Stimulated activated CD8-positive, alpha-beta memory T cell treated with anti-CD3 and anti-CD28 coated beads, Interleukin-4, amount 100 ng/mL, for 1 hour (primary cell): ENCODE data around the gene IGSF10.

Experiments used
- DNase-seq, 2 donors: peaks; one replicate each; pipeline ENCODE4 v3.0.0-alpha.2; 2020; ENCODE audit warnings: low read depth in 2 of 2, low spot score in 1 of 2

IGSF10 gene

DNA sequence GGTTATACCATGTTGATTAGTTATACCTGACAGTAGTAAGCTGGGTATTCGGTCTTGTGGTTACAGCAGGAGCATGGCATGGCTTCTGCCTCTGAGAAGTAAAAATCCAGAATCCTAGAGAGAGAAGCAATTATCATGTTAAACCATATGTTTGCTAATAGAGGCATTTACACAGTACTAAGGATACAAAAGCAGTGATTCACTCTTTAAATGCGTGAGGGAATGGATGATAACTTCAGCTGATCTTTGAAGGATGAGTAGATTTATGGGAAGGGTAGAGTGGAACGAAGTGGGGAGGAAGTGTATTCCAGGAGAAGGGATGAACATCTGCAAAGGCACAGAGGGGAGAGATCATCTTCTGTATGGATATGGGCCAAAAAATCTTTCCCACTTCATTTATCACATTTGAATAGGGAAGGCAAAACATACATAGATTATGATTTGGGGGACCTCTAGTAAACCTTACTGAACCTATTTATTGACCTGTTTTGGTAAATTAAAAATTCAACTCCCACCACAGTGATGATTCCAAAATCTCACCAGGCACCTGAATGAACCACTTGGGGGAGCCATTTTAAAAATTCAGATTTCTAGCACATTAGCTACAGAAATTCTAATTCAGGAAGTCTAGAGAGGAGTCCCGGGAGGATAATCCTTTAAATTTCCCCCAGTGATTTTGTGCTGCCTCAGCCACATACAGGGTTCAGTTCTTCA, 35.1 kb downstream of the IGSF10 start:
- DNase-seq = no peak

DNA sequence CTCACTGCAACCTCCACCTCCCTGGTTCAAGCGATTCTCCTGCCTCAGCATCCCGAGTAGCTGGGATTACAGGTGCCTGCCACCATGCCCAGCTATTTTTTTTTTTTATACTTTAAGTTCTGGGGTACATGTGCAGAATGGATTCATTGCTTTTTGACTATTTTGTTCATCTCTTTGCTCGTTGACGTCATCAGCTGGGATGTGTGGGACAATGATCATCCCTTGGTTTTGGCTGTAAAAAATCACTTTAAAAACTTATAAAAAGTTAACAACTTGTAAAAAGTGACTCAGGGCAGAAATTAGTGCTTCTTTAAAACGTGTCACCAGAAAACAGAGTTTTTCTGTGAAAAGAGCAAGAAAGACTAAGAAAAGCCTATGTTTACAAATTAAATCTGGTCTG, 37.8 kb downstream of the IGSF10 start:
- no peak for DNase-seq

DNA sequence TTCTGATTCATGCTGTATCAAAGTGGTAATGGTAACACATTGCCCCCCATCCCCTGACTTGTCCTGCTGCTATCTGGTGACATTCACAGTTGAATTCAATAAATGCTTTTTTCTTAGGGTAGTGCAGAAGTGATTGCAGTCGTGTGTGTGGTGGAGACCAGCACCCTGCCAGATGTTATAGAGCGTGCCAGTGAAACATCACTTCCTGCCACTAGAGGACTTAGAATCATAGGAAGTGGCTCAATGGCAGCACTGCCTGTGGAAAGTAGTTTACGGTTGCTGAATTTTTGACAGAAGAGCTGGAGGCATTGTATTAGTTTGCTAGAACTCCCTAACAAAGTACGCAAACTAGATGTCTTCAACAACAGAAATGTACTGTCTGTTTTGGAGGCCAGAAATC, 38.9 kb downstream of the IGSF10 start:
- no peak for DNase-seq

DNA sequence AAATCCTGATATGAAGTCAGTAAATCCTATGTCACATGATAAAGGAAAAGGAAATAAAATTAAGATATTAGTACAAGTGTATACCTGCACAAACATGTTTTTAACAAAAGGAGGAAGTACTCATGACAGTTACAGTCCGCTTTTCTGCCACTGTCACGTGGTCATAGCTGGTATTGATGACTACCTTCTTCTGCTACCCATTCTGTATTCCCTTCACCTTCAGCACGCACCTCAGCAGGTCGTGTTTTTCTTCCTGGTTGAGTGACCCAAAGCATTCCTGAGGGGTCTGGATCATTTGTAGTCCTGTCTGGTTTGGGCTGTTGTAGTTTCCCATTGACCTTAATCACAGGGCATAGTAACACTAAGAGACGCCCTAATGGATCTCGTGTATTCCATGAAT, 41.1 kb downstream of the IGSF10 start:
- no peak for DNase-seq

DNA sequence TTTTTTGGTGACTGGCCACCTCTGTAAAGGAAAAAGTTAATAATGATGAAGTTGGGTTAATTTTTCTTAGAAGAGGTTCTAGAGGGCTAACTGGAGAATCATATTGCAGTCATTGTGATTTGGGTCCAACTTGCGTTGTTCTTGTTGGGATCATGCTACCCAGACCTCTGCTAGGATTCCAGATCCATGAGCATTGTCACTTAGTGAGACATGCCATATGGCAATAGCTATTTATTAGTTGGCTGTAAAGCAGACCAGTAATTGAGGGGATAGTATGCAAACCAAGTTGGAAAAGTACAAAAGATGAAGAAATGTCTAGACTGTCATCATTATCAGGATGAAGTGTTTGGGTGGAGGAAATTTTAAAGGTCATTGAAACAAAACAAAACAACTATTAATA, 45.6 kb downstream of the IGSF10 start:
- no peak for DNase-seq

DNA sequence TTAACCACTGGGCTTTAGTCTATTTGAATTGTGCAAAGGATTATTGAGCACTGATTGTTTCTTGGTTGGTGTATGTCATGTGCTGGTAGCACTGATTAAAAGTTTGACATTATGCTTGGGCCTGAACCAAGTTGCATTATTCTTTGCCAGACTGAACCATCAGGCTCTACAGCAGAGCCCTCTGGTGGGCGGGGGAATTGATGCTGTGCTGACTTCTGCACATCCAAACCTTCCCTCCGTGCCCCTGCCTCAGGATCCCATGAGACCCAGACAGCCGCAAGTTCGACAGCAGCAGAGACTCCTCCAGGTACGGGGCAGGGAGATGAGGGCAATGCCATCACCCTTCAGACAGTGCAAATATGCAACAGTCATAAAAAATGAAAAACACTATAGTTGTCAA, 47.9 kb downstream of the IGSF10 start:
- no peak for DNase-seq
